Kidney capillary endothelial cell (primary cell): ENCODE measurements around the gene FRMD3.

Experiments used
- DNase-seq: peaks from one replicate; pipeline ENCODE4 v3.0.0-alpha.2; 2018; ENCODE audit warnings: low spot score

Gene FRMD3

DNA sequence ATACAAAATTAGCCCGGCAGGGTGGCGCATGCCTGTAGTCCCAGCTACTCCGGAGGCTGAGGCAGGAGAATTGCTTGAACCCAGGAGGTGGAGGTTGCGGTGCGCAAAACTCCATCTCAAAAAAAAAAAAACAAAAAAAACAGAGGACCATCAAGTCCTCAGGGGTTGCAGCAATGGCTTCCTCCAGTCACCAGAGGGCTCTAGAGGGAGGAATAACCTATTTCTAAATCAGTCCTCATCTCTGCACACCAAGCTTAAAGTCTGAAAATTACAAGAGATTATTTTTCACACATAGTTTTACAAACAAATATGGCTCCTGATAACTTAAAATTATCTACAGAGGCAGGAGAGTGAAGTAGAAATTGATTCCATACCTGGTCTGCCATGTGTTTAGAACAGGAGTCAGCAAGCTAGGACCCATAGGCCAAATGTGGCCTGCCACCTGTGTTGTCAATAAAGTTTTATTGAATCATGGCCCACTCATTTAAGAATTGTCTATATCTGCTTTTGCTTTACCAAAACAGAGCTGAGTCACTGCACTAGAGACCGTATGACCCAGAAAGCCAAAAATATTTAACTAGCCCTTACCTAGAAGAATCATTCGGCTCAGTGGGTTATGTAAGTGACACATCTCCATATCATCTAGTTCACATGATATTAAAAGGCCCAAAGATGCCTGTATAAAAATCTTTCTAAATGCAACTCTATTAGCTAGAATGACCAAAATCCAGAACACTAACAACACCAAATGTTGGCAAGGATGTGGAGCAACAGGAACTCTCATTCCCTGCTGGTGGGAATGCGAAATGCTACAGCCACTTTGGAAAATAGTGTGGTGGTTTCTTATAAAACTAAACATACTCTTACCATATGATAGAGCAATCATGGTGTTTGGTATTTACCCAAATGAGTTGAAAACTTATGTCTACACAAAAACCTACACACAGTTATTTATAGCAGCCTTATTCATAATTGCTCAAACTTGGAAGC lies 207.7 kb downstream of the FRMD3 start:
- DNase-seq: no peak

DNA sequence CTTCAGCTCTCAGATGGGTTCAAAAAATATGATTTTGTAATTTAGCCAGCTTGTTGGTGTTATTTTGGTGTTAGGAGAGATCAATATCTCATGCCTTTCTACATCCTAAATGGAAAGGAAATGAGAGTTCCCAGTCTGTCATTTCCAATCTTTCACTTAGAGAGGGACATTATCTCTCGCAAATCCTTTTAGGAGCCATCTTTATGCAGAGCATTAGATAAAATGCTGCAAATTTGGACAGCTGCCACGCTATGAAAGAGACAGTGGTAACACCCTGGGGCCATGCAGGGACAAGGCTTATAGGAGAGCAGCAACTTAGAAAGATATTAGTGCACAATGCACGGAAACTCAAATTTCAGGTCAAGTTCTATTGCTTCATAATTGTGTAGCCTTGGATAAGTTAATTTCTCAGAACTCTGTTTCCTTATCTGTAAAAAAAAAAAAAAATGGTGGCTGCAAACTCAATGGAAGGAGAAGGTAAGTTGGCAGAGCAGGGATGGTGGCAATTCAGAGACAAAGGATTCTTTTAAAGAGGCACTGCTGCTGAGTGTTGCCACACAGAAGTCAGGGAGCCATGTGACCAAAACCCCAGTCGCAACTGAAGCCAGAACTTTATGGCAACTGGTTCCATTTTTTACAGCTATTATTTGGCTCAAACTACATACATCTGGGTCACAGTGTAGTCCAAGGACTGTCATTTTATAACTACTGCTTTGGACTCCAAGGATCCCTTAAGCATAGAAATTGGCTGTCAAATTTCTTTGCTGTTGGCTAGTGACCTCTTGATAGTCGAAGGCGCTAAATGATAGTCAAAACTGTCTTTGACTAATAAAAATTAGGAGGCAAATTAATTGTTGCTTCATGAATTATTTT lies 210.2 kb downstream of the FRMD3 start:
- no peak for DNase-seq

GRCh38 chr9:83327323-83327722 lies 210.9 kb downstream of the FRMD3 start:
- no peak for DNase-seq

- DNase-seq: no peak
Measured at GRCh38 chr9:83323148-83323547, 215.1 kb downstream of the FRMD3 start.

- no peak for DNase-seq
Measured at GRCh38 chr9:83322438-83322837, 215.8 kb downstream of the FRMD3 start.

GRCh38 chr9:83317244-83317643 lies 221.0 kb downstream of the FRMD3 start:
- no peak for DNase-seq

DNA sequence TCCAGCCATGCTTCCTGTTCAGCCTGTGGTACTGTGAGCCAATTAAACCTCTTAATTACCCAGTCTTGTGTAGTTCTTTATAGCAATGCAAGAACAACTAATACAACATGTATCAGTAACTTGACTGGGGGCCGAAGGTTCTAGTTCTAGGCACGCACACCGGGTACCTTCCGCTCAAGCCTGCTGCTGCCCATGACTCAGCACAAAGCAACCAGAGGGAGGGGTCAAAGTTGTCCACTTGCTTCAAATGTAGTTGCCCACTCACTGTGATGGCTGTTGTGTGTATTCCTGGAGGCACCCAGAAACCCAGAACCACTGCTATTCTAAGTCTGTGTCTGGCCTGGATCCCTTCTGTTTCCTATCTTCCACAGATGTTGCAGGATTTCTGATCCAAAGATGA lies 222.6 kb downstream of the FRMD3 start:
- no peak for DNase-seq

GRCh38 chr9:83313781-83314180 lies 224.4 kb downstream of the FRMD3 start:
- no peak for DNase-seq

DNA sequence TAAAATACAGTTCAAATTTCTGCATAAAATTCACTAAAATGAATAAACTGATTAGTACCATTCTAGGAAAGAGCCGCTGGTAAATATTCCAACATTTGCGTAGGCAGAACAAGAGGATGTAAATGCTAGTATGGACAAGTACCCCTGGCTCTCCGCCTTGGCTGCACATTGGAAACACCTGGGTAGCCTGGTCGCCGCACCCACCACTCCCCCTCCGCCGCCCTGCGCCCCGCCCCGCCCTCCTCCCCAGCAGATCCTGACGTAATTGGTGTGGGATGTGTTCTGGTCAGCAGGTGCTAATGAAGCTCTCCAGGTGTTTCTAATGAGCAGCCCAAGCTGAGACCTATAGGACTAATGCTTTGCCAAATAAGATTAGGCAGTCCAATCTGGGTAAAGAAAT lies 225.7 kb downstream of the FRMD3 start:
- DNase-seq: no peak

GRCh38 chr9:83307066-83307724 lies 231.0 kb downstream of the FRMD3 start:
- DNase-seq: peak; percentile 41

GRCh38 chr9:83304686-83305085 lies 233.5 kb downstream of the FRMD3 start:
- DNase-seq: no peak

GRCh38 chr9:83299571-83299970 lies 238.6 kb downstream of the FRMD3 start:
- peak; percentile 90 for DNase-seq

GRCh38 chr9:83299094-83299493 lies 239.1 kb downstream of the FRMD3 start:
- no peak for DNase-seq

- DNase-seq: no peak
Measured at GRCh38 chr9:83296123-83296522, 242.1 kb downstream of the FRMD3 start.

GRCh38 chr9:83294816-83295215 lies 243.4 kb downstream of the FRMD3 start:
- DNase-seq: no peak

GRCh38 chr9:83291196-83291595 lies 247.0 kb downstream of the FRMD3 start:
- DNase-seq: no peak

GRCh38 chr9:83290692-83291091 lies 247.5 kb downstream of the FRMD3 start:
- no peak for DNase-seq

DNA sequence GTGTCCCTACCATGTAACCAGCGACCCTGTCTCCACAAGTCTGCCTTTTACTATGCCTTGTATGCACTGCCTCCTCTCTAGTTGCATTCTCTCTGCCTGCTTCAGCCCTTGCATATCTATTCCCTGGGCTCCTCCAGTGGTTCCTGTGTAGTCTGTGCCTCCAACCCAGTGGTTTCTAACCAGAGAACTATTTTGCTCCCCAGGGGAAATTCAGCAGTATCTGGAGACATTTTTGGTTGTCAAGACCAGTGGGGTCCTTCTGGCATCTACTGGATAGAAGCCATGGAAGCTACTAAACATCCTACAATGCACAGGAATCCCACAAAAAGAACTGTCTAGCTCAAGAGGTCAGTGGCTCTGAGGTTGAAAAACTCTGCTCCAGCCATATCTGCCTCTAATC lies 251.2 kb downstream of the FRMD3 start:
- DNase-seq: no peak

DNA sequence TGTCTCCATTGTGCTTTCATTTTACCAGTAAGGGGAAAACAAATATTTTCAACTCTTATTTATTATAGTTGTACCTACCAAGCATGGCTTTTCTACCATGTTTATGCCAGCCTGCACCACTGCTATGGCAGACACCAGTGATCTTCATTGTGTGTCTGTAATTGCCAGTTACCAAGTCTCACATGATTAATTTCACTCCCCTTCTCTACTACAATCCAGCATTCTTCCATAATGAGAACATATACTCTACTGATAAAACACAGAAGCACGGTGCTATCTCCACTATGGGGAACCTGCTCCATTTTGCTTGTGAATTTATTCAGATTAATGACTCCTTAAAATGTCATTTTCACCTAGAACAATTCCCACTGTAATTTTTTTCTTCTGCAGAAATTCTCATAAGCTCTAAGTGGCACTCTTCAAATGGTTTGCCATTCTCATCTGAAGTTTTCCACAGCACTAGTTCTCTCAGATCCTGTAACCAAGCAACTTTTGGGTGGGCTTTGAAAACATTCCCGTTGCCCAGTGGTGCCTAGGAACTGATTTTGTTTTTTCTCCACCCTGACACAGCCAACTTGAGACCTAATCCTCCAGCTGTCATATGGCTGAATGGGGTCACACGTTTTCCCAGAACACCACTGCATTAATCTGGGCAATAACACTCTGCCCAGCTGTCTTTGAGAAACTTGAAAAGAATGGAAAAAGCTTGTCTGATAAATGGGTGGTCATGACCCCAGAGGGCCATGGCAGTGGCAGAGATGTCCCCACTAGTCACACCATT lies 252.6 kb downstream of the FRMD3 start:
- no peak for DNase-seq

- DNase-seq: no peak
Measured at GRCh38 chr9:83284746-83285145, 253.5 kb downstream of the FRMD3 start.

GRCh38 chr9:83283528-83283927 lies 254.7 kb downstream of the FRMD3 start:
- DNase-seq: no peak
